Tibial artery (tissue), 4 donors: ENCODE results near the gene EMC9.

Experiments used
- DNase-seq, 2 donors: peaks; one replicate each; pipeline ENCODE4 v3.0.0-alpha.2; 2019
- H3K27ac ChIP-seq, 2 donors: fragments of 200-600 bp; sonication (generic) in 1 of 2; 1 replicate in 1 of 2; 2 replicates in 1 of 2; pipeline ENCODE4 v1.5.1; 2018 to 2019; ENCODE audit warnings: mild to moderate bottlenecking in 1 of 2
- H3K27me3 ChIP-seq, 2 donors: fragments of 200-600 bp; sonication (generic) in 1 of 2; one replicate each; pipeline versions ENCODE4 v1.5.1 to v1.6.0; 2016 to 2019
- H3K36me3 ChIP-seq, 3 donors: fragments of 200-600 bp; sonication (generic) in 2 of 3; one replicate each; pipeline ENCODE4 v1.5.1; 2016 to 2019; ENCODE audit warnings: mild to moderate bottlenecking in 2 of 3
- H3K4me1 ChIP-seq, 4 donors: fragments of 200-600 bp; sonication (generic) in 2 of 4; 1 replicate in 3 of 4; 2 replicates in 1 of 4; pipeline ENCODE4 v1.5.1; 2016 to 2019
- H3K4me3 ChIP-seq, 2 donors: fragments of 200-600 bp; sonication (generic) in 1 of 2; 1 replicate in 1 of 2; 2 replicates in 1 of 2; pipeline ENCODE4 v1.5.1; 2018 to 2019; ENCODE audit warnings: mild to moderate bottlenecking in 2 of 2
- H3K9me3 ChIP-seq, 3 donors: fragments of 200-600 bp; sonication (generic) in 1 of 3; one replicate each; pipeline ENCODE4 v1.5.1; 2016 to 2019
- intact Hi-C: fragments of 100-400 bp; cut with DNase I; formaldehyde crosslinking; loops from one replicate; pipeline ENCODE4 v1.15.0; 2023; ENCODE audit warnings: low total_unique reads
- TF ChIP-seq, protein P1 (sequence below), 2 experiments: fragments of 200-600 bp in 1 of 2; fragments of 450-650 bp in 1 of 2; IDR thresholded peaks; one replicate each; pipeline ENCODE4 v1.5.1; 2017 to 2019; ENCODE audit warnings: antibody characterized with exemption in 2 of 2, mild to moderate bottlenecking in 1 of 2, moderate library complexity in 1 of 2

EMC9 gene

GRCh38 chr14:24187539-24187915, 46.1 kb upstream of the EMC9 start:
- TF ChIP-seq, protein P1, sequence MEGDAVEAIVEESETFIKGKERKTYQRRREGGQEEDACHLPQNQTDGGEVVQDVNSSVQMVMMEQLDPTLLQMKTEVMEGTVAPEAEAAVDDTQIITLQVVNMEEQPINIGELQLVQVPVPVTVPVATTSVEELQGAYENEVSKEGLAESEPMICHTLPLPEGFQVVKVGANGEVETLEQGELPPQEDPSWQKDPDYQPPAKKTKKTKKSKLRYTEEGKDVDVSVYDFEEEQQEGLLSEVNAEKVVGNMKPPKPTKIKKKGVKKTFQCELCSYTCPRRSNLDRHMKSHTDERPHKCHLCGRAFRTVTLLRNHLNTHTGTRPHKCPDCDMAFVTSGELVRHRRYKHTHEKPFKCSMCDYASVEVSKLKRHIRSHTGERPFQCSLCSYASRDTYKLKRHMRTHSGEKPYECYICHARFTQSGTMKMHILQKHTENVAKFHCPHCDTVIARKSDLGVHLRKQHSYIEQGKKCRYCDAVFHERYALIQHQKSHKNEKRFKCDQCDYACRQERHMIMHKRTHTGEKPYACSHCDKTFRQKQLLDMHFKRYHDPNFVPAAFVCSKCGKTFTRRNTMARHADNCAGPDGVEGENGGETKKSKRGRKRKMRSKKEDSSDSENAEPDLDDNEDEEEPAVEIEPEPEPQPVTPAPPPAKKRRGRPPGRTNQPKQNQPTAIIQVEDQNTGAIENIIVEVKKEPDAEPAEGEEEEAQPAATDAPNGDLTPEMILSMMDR (IDR thresholded peaks at IDR 0.05) = no peak
- Histone ChIP-seq H3K4me1 (peaks cover 0 to 24% (median 17%) of the 10 kb centered on the region in 4 donors), H3K36me3 (peaks cover 48 to 75% (median 56%) of the 10 kb centered on the region in 3 donors)

GRCh38 chr14:24186831-24187538, 45.6 kb upstream of the EMC9 start:
- peaks cover 48 to 75% (median 56%) of the 10 kb centered on the region in 3 donors for H3K36me3 ChIP-seq
- intact Hi-C loops = loop anchor here (5.0 kb wide), 1 partner anchor 40 kb away; the partner anchor contains the start of genes PSME2 and RNF31
- H3K27me3 ChIP-seq = no peaks in the 10 kb centered on the region
- no peak for DNase-seq
- H3K4me3 ChIP-seq = no peak overlapping the region
- TF ChIP-seq, protein P1 (IDR thresholded peaks at IDR 0.05) = no peak
- H3K4me1 ChIP-seq = peaks cover 0 to 24% (median 17%) of the 10 kb centered on the region in 4 donors
- H3K27ac ChIP-seq = no peak overlapping the region
- no peaks in the 10 kb centered on the region for H3K9me3 ChIP-seq

More at GRCh38 chr14:24187539-24187915, 46.1 kb upstream of the EMC9 start:
- intact Hi-C loops = loop anchor here (5.0 kb wide), 1 partner anchor 40 kb away; the partner anchor contains the start of genes PSME2 and RNF31
- Histone ChIP-seq H3K27ac (no peak overlapping the region), H3K27me3 (no peaks in the 10 kb centered on the region), H3K9me3 (no peaks in the 10 kb centered on the region), H3K4me3 (peak overlapping the region; percentile 56 to 67)
- no peak for DNase-seq

GRCh38 chr14:24185741-24186140, 44.4 kb upstream of the EMC9 start:
- Histone ChIP-seq H3K4me1 (peaks cover 0 to 24% (median 17%) of the 10 kb centered on the region in 4 donors), H3K9me3 (no peaks in the 10 kb centered on the region), H3K36me3 (peaks cover 47 to 78% (median 63%) of the 10 kb centered on the region in 3 donors), H3K4me3 (no peak overlapping the region), H3K27ac (no peak overlapping the region), H3K27me3 (no peaks in the 10 kb centered on the region)
- TF ChIP-seq, protein P1 (IDR thresholded peaks at IDR 0.05) = no peak
- intact Hi-C loops = loop anchor here (5.0 kb wide), 1 partner anchor 38 kb away; the partner anchor contains the start of genes PSME2 and RNF31
- no peak for DNase-seq

GRCh38 chr14:24185026-24185425, 43.6 kb upstream of the EMC9 start:
- H3K4me1 ChIP-seq = peaks cover 0 to 24% (median 17%) of the 10 kb centered on the region in 4 donors
- no peak overlapping the region for H3K27ac ChIP-seq
- DNase-seq = no peak
- no peaks in the 10 kb centered on the region for H3K27me3 ChIP-seq
- TF ChIP-seq, protein P1 (IDR thresholded peaks at IDR 0.05) = no peak
- H3K9me3 ChIP-seq = no peaks in the 10 kb centered on the region
- H3K36me3 ChIP-seq = peaks cover 47 to 79% (median 65%) of the 10 kb centered on the region in 3 donors
- no peak overlapping the region for H3K4me3 ChIP-seq
- intact Hi-C loops = loop anchor here (5.0 kb wide), 1 partner anchor 38 kb away; the partner anchor contains the start of genes PSME2 and RNF31

DNA sequence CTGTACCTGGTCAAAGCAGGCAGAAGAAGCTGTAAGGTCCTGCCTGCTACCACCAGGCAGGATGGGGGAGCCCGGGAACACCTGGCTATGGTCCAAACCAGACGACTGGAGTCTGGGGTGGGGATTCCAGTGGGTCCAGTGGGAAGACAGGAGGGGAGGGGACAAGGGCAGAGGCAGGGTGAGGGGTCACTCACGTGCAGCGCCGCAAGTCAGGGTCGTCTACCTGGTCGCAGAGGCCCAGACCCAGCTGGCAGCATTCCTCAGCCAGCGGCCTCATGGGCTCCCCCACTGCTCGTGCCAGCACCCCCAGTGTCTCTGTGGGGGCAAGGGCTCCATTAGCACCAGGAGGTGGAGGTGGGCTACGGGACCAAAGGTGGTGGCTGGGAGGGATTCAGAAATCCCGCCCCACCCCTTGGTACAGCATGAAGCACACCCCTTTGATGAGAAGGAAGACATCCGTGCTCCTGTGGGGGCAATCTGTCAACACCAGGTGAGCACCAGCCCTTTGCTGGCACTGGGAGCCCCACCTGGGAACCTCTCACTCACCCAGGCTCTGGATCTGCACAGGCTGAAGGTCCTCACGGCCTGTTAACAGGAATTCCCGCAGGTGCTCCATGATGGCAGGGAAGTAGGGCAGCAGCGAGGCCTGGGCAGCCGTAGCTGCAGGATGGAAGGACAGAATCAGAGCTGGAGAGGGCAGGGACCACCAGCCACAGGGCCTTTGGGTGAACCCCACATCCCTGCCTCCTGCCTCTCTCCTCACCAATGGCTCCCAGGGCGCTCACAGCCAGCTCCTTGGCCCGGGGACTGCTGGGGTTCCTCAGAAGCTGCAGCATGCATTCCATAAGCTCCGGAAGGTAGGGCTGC, 42.9 kb upstream of the EMC9 start:
- Histone ChIP-seq H3K4me3 (no peak overlapping the region), H3K4me1 (peaks cover 0 to 20% (median 16%) of the 10 kb centered on the region in 4 donors), H3K27me3 (no peaks in the 10 kb centered on the region), H3K36me3 (peaks cover 47 to 79% (median 71%) of the 10 kb centered on the region in 3 donors), H3K9me3 (no peaks in the 10 kb centered on the region), H3K27ac (no peak overlapping the region)
- intact Hi-C loops = no loop called here
- no peak for DNase-seq
- TF ChIP-seq, protein P1 (IDR thresholded peaks at IDR 0.05) = no peak
